Vagina (tissue), 2 donors: ENCODE data around the gene CRB1. TPM values are rescaled to one million over a fixed set of nuclear protein-coding genes. Genes with fewer than 3 reads are reported as not detected.
A peak's percentile ranks its signal among the peaks of the same experiment; 100 is the strongest.

Experiments
- DNase-seq, 2 donors: peaks; one replicate each; pipeline ENCODE4 v3.0.0-alpha.2; 2017; ENCODE audit errors: extremely low spot score in 2 of 2
- H3K27ac ChIP-seq: fragments of 200-600 bp; sonication (generic); one replicate; pipeline ENCODE4 v1.5.1; 2019
- H3K27me3 ChIP-seq: fragments of 200-600 bp; sonication (generic); one replicate; pipeline ENCODE4 v1.5.1; 2019
- H3K36me3 ChIP-seq, 2 donors: fragments of 200-600 bp; sonication (generic); one replicate each; pipeline ENCODE4 v1.5.1; 2017 to 2019
- H3K4me1 ChIP-seq: fragments of 200-600 bp; sonication (generic); one replicate; pipeline ENCODE4 v1.5.1; 2019
- H3K4me3 ChIP-seq, 2 donors: fragments of 200-600 bp; sonication (generic); 1 replicate in 1 of 2; 2 replicates in 1 of 2; pipeline ENCODE4 v1.5.1; 2016 to 2019
- H3K9me3 ChIP-seq: fragments of 200-600 bp; sonication (generic); one replicate; pipeline ENCODE4 v1.5.1; 2019
- CTCF ChIP-seq, 3 experiments: fragments of 450-650 bp in 2 of 3; fragments of 200-600 bp in 1 of 3; sonication (generic) in 1 of 3; IDR thresholded peaks; one replicate each; pipeline ENCODE4 v1.5.1; 2017 to 2019; ENCODE audit warnings: antibody characterized with exemption in 3 of 3, mild to moderate bottlenecking in 2 of 3, moderate library complexity in 2 of 3
- POLR2A ChIP-seq, 2 donors: fragments of 450-650 bp; IDR thresholded peaks; one replicate each; pipeline ENCODE4 v1.6.1; 2017; ENCODE audit warnings: antibody characterized with exemption in 2 of 2, mild to moderate bottlenecking in 2 of 2, moderate library complexity in 2 of 2
- POLR2AphosphoS5 ChIP-seq, 2 donors: sonication (generic); formaldehyde crosslinking; IDR thresholded peaks; one replicate each; pipeline ENCODE4 v1.9.0; 2017; ENCODE audit warnings: antibody characterized with exemption in 2 of 2, mild to moderate bottlenecking in 2 of 2, low read depth in 1 of 2; ENCODE audit not compliant: insufficient read depth in 1 of 2
- intact Hi-C: fragments of 100-400 bp; cut with DNase I; formaldehyde crosslinking; loops from one replicate; pipeline ENCODE4 v1.15.1; 2023
- total RNA-seq: library from RNA; depleted of rRNA; stranded (reverse); fragments of >200 nt; gene quantifications from one replicate; pipeline ENCODE4 v1.2.3, GENCODE V29; 2016

Gene CRB1
- total RNA-seq, 1 donor from 2014 or later: not detected

- Histone ChIP-seq H3K9me3 (no peaks in the 10 kb centered on the region), H3K27me3 (no peaks in the 10 kb centered on the region), H3K4me1 (no peaks in the 10 kb centered on the region), H3K36me3 (no peaks in the 10 kb centered on the region), H3K27ac (no peak overlapping the region), H3K4me3 (no peak overlapping the region)
- TF ChIP-seq POLR2AphosphoS5 (IDR thresholded peaks at IDR 0.05; ENCODE audit: insufficient read depth in 1 of 2, low read depth in 1 of 2): no peak
- no peak for TF ChIP-seq POLR2A (IDR thresholded peaks at IDR 0.05)
- TF ChIP-seq CTCF (IDR thresholded peaks at IDR 0.05): no peak
- intact Hi-C loops: no loop called here
- no peak for DNase-seq
Measured at GRCh38 chr1:197343663-197344273, 75.7 kb downstream of the CRB1 start.

GRCh38 chr1:197351821-197352440, 83.9 kb downstream of the CRB1 start:
- TF ChIP-seq CTCF (IDR thresholded peaks at IDR 0.05) (no peak), POLR2AphosphoS5 (IDR thresholded peaks at IDR 0.05; ENCODE audit: insufficient read depth in 1 of 2, low read depth in 1 of 2) (no peak), POLR2A (IDR thresholded peaks at IDR 0.05) (no peak)
- DNase-seq: no peak
- Histone ChIP-seq H3K4me1 (no peaks in the 10 kb centered on the region), H3K27me3 (no peaks in the 10 kb centered on the region), H3K4me3 (no peak overlapping the region), H3K27ac (no peak overlapping the region), H3K9me3 (no peaks in the 10 kb centered on the region), H3K36me3 (no peaks in the 10 kb centered on the region)
- intact Hi-C loops: no loop called here

GRCh38 chr1:197355248-197355995, 87.4 kb downstream of the CRB1 start:
- H3K36me3 ChIP-seq: no peaks in the 10 kb centered on the region

GRCh38 chr1:197356723-197357533, 88.9 kb downstream of the CRB1 start:
- Histone ChIP-seq H3K27me3 (no peaks in the 10 kb centered on the region), H3K36me3 (no peaks in the 10 kb centered on the region), H3K4me1 (no peaks in the 10 kb centered on the region), H3K27ac (no peak overlapping the region), H3K4me3 (no peak overlapping the region), H3K9me3 (no peaks in the 10 kb centered on the region)
- TF ChIP-seq CTCF (IDR thresholded peaks at IDR 0.05): peak in 1 of 3 experiments; percentile 36
- no peak for TF ChIP-seq POLR2A (IDR thresholded peaks at IDR 0.05)
- DNase-seq: no peak
- intact Hi-C loops: no loop called here

More at GRCh38 chr1:197355248-197355995, 87.4 kb downstream of the CRB1 start:
- intact Hi-C loops: no loop called here
- DNase-seq: no peak
- Histone ChIP-seq H3K4me3 (no peak overlapping the region), H3K27ac (no peak overlapping the region), H3K9me3 (no peaks in the 10 kb centered on the region), H3K27me3 (no peaks in the 10 kb centered on the region), H3K4me1 (no peaks in the 10 kb centered on the region)
- TF ChIP-seq POLR2A (IDR thresholded peaks at IDR 0.05): no peak
- TF ChIP-seq CTCF (IDR thresholded peaks at IDR 0.05): no peak
- TF ChIP-seq POLR2AphosphoS5 (IDR thresholded peaks at IDR 0.05; ENCODE audit: insufficient read depth in 1 of 2, low read depth in 1 of 2): no peak
